H1 (cell line): ENCODE data around the gene ZNF281. TPM values are rescaled to one million over a fixed set of nuclear protein-coding genes. Genes with fewer than 3 reads are reported as not detected.
A peak's percentile ranks its signal among the peaks of the same experiment; 100 is the strongest.

Source experiments
- CTCF ChIA-PET: fragments of 300-600 bp; sonication (Branson Sonifier 250); formaldehyde crosslinking; loops from one replicate; lab custom pipeline; 2021; ENCODE audit not compliant: partially characterized antibody; lab: Charles Lee
- POLR2A ChIA-PET: fragments of 300-600 bp; sonication (Branson Sonifier 250); formaldehyde crosslinking; loops from one replicate; lab custom pipeline; 2021; ENCODE audit warnings: inconsistent platforms; ENCODE audit not compliant: partially characterized antibody; lab: Charles Lee
- DNase-seq, 2 experiments: peaks; one replicate each; pipeline versions ENCODE4 v3.0.0 to v3.0.0-alpha.2; 2010 to 2022; ENCODE audit warnings: low spot score in 2 of 2, low read depth in 1 of 2, mixed read lengths in 1 of 2
- FAIRE-seq: peaks from 2 replicates; lab custom pipeline; 2011; peaks lifted over from hg19 to GRCh38; lab: Jason Lieb, UNC
- H2AFZ ChIP-seq: 2 replicates; pipeline ENCODE4 v1.8.1; 2012; ENCODE audit warnings: low read length, inconsistent platforms
- H2AK5ac ChIP-seq: 2 replicates; pipeline ENCODE4 v1.6.1; 2013; ENCODE audit warnings: low read depth, low read length
- H2BK120ac ChIP-seq: replicated peaks from 2 replicates; pipeline ENCODE3; 2013; ENCODE audit warnings: low read depth, low read length, inconsistent platforms
- H2BK12ac ChIP-seq: 2 replicates; pipeline ENCODE4 v1.6.1; 2013; ENCODE audit warnings: low read depth, low read length
- H2BK15ac ChIP-seq: 2 replicates; pipeline ENCODE4 v1.6.1; 2013; ENCODE audit warnings: low read length
- H2BK20ac ChIP-seq: 2 replicates; pipeline ENCODE4 v1.6.1; 2013; ENCODE audit warnings: low read length
- H2BK5ac ChIP-seq: 2 replicates; pipeline ENCODE4 v1.6.1; 2013; ENCODE audit warnings: low read depth, low read length
- H3K14ac ChIP-seq: 2 replicates; pipeline ENCODE4 v1.6.1; 2013; ENCODE audit warnings: inconsistent platforms; ENCODE audit not compliant: insufficient read length
- H3K18ac ChIP-seq: 2 replicates; pipeline ENCODE4 v1.6.1; 2013; ENCODE audit warnings: low read length; ENCODE audit errors: extremely low read depth
- H3K23ac ChIP-seq: 2 replicates; pipeline ENCODE4 v1.6.1; 2013; ENCODE audit warnings: inconsistent platforms; ENCODE audit not compliant: insufficient read length
- H3K23me2 ChIP-seq: 2 replicates; pipeline ENCODE4 v1.6.1; 2013; ENCODE audit warnings: low read depth, low read length
- H3K27ac ChIP-seq: 2 replicates; pipeline ENCODE4 v1.6.1; 2011; ENCODE audit warnings: low read depth, low read length, inconsistent platforms
- H3K27me3 ChIP-seq, 4 experiments: replicated peaks in 1 of 4; 1 replicate in 1 of 4; 2 replicates in 3 of 4; pipeline versions ENCODE4 v1.6.1 to v1.8.1; 2011 to 2013; ENCODE audit warnings: low read length in 3 of 4, mild to moderate bottlenecking in 3 of 4, inconsistent platforms in 2 of 4, mixed read lengths in 2 of 4, moderate library complexity in 1 of 4; ENCODE audit not compliant: control insufficient read depth in 3 of 4, insufficient read depth in 3 of 4; ENCODE audit errors: extremely low read depth in 1 of 4
- H3K36me3 ChIP-seq, 4 experiments: 2 replicates each; pipeline versions ENCODE4 v1.6.1 to v1.8.1; 2011 to 2013; ENCODE audit warnings: mild to moderate bottlenecking in 4 of 4, low read length in 3 of 4, moderate library complexity in 2 of 4, control low read depth in 1 of 4, inconsistent platforms in 1 of 4; ENCODE audit not compliant: insufficient read depth in 4 of 4, control insufficient read depth in 2 of 4
- H3K4ac ChIP-seq: replicated peaks from 2 replicates; pipeline ENCODE3; 2013; ENCODE audit warnings: low read length, low read depth, mixed read lengths, inconsistent platforms; ENCODE audit not compliant: insufficient read length
- H3K4me1 ChIP-seq, 4 experiments: replicated peaks in 1 of 4; 1 replicate in 1 of 4; 2 replicates in 3 of 4; pipeline versions ENCODE4 v1.6.1 to v1.8.1; 2011 to 2013; ENCODE audit warnings: low read length in 3 of 4, inconsistent platforms in 2 of 4, mixed read lengths in 1 of 4; ENCODE audit not compliant: insufficient read depth in 4 of 4, control insufficient read depth in 3 of 4
- H3K4me2 ChIP-seq, 2 experiments: 2 replicates each; pipeline versions ENCODE4 v1.6.1 to v1.8.1; 2011 to 2013; ENCODE audit warnings: low read depth in 2 of 2, low read length in 2 of 2, control low read depth in 1 of 2, inconsistent platforms in 1 of 2, mild to moderate bottlenecking in 1 of 2; ENCODE audit not compliant: insufficient read depth in 1 of 2
- H3K4me3 ChIP-seq, 4 experiments: fragments of 200-600, 300-600 bp in 1 of 4; sonication (generic), shearing (Covaris generic), sonication (Bioruptor Twin) in 1 of 4; 2 replicates each; pipeline versions ENCODE4 v1.5.1 to v1.8.1; 2011 to 2016; ENCODE audit warnings: low read length in 4 of 4, low read depth in 3 of 4, control low read depth in 2 of 4, inconsistent platforms in 2 of 4, mild to moderate bottlenecking in 2 of 4, mixed read lengths in 1 of 4, moderate library complexity in 1 of 4; ENCODE audit not compliant: insufficient read depth in 2 of 4; ENCODE audit errors: extremely low read depth in 1 of 4
- H3K56ac ChIP-seq: replicated peaks from 2 replicates; pipeline ENCODE3; 2013; ENCODE audit warnings: low read depth, mild to moderate bottlenecking, mixed read lengths, low read length, inconsistent platforms; ENCODE audit not compliant: insufficient read length
- H3K79me1 ChIP-seq: 2 replicates; pipeline ENCODE4 v1.6.1; 2013; ENCODE audit warnings: low read depth, low read length, control low read depth
- H3K79me2 ChIP-seq, 2 experiments: 2 replicates each; pipeline versions ENCODE4 v1.6.1 to v1.8.1; 2012 to 2013; ENCODE audit warnings: low read length in 2 of 2, mild to moderate bottlenecking in 2 of 2, inconsistent platforms in 1 of 2; ENCODE audit not compliant: insufficient read depth in 2 of 2, control insufficient read depth in 1 of 2
- H3K9ac ChIP-seq, 4 experiments: replicated peaks in 1 of 4; 1 replicate in 1 of 4; 2 replicates in 3 of 4; pipeline versions ENCODE4 v1.6.1 to v1.8.1; 2011 to 2013; ENCODE audit warnings: low read depth in 3 of 4, low read length in 3 of 4, control low read depth in 2 of 4, mild to moderate bottlenecking in 2 of 4, moderate library complexity in 2 of 4, inconsistent platforms in 1 of 4; ENCODE audit errors: extremely low read depth in 1 of 4
- H3K9me3 ChIP-seq, 2 experiments: 2 replicates each; pipeline versions ENCODE4 v1.6.1 to v1.8.1; 2012 to 2013; ENCODE audit warnings: mild to moderate bottlenecking in 2 of 2, moderate library complexity in 2 of 2, control low read depth in 1 of 2, inconsistent platforms in 1 of 2, low read depth in 1 of 2, low read length in 1 of 2, mixed read lengths in 1 of 2; ENCODE audit not compliant: insufficient read depth in 2 of 2
- H4K20me1 ChIP-seq, 2 experiments: replicated peaks in 1 of 2; 2 replicates each; pipeline versions ENCODE3 to v1.8.1; 2011 to 2013; ENCODE audit warnings: inconsistent platforms in 2 of 2, low read length in 2 of 2, mild to moderate bottlenecking in 1 of 2; ENCODE audit not compliant: insufficient read depth in 2 of 2, control insufficient read depth in 1 of 2
- H4K5ac ChIP-seq: 2 replicates; pipeline ENCODE4 v1.6.1; 2013; ENCODE audit warnings: low read length, low read depth, mixed read lengths, inconsistent platforms; ENCODE audit not compliant: insufficient read length
- H4K8ac ChIP-seq: 2 replicates; pipeline ENCODE4 v1.8.0; 2013; ENCODE audit warnings: mild to moderate bottlenecking, moderate library complexity, low read length, inconsistent platforms; ENCODE audit not compliant: insufficient read depth; ENCODE audit errors: extremely low read depth
- H4K91ac ChIP-seq: replicated peaks from 2 replicates; pipeline ENCODE3; 2013; ENCODE audit warnings: low read length, mixed read lengths, inconsistent platforms; ENCODE audit not compliant: insufficient read length
- CEBPB ChIP-seq: IDR thresholded peaks from 2 replicates; pipeline ENCODE4 v1.6.1; 2012; ENCODE audit warnings: low read depth, low read length
- HDAC2 ChIP-seq, 2 experiments: fragments of 300-600 bp in 1 of 2; sonication (generic) in 1 of 2; IDR thresholded peaks; 2 replicates each; pipeline ENCODE4 v1.6.1; 2011 to 2012; ENCODE audit warnings: low read depth in 2 of 2, low read length in 2 of 2, mild to moderate bottlenecking in 2 of 2, moderate library complexity in 2 of 2, borderline replicate concordance in 1 of 2, inconsistent platforms in 1 of 2
- NANOG ChIP-seq: IDR thresholded peaks from 2 replicates; pipeline ENCODE4 v1.6.1; 2011; ENCODE audit warnings: low read length, low read depth, mild to moderate bottlenecking, inconsistent platforms; ENCODE audit not compliant: insufficient read depth, poor library complexity, severe bottlenecking
- RFX5 ChIP-seq: IDR thresholded peaks from 2 replicates; pipeline ENCODE4 v1.6.1; 2011; ENCODE audit warnings: low read depth, low read length, improper control_type of control experiment, borderline replicate concordance
- SAP30 ChIP-seq: fragments of 300-600 bp; sonication (generic); IDR thresholded peaks from 2 replicates; pipeline ENCODE4 v1.7.1; 2012; ENCODE audit warnings: low read length, moderate library complexity, mild to moderate bottlenecking, inconsistent platforms; ENCODE audit not compliant: insufficient read depth, insufficient replicate concordance
- SIN3A ChIP-seq, 2 experiments: IDR thresholded peaks in 1 of 2; conservative IDR thresholded peaks in 1 of 2; 2 replicates each; pipeline ENCODE4 v1.6.1; 2011 to 2012; ENCODE audit warnings: low read length in 2 of 2, improper control_type of control experiment in 1 of 2, low read depth in 1 of 2, mild to moderate bottlenecking in 1 of 2
- SP1 ChIP-seq: IDR thresholded peaks from 2 replicates; pipeline ENCODE4 v1.6.1; 2011; ENCODE audit warnings: low read depth, low read length
- SP4 ChIP-seq: IDR thresholded peaks from 2 replicates; pipeline ENCODE4 v1.6.1; 2012; ENCODE audit warnings: low read length, inconsistent platforms
- TBP ChIP-seq: IDR thresholded peaks from 2 replicates; pipeline ENCODE4 v1.6.1; 2011; ENCODE audit warnings: low read depth, low read length, improper control_type of control experiment
- TEAD4 ChIP-seq: IDR thresholded peaks from 2 replicates; pipeline ENCODE4 v1.6.1; 2012; ENCODE audit warnings: low read depth, low read length, inconsistent platforms, mixed read lengths
- WGBS, 2 experiments: shearing (Covaris generic) in 1 of 2; methylation state at CpG; one replicate each; pipeline versions ENCODE4 v1.1.6 to v1.1.7; 2013 to 2015; ENCODE audit warnings: low lambda C conversion rate in 2 of 2, mixed read lengths in 2 of 2, inconsistent platforms in 1 of 2, low coverage in 1 of 2, missing lambda C conversion rate in 1 of 2; ENCODE audit not compliant: insufficient replicate concordance in 2 of 2, insufficient coverage in 1 of 2, insufficient read length in 1 of 2; ENCODE audit errors: extremely low coverage in 1 of 2, missing lambda C conversion rate in 1 of 2; 5-methylcytosine and 5-hydroxymethylcytosine counted together
- polyA plus RNA-seq, 7 experiments: library from polyadenylated mRNA; depleted of rRNA in 3 of 7; stranded (reverse) in 5 of 7; unstranded in 2 of 7; fragments of >200 nt in 5 of 7; fragments of 200-250 nt in 2 of 7; gene quantifications; 1 replicate in 5 of 7; 2 replicates in 1 of 7; 4 replicates in 1 of 7; pipeline versions ENCODE4 v1.2.1 to v1.2.3, GENCODE V29; 2011 to 2013; ENCODE audit warnings: missing spikeins in 2 of 7, mixed read lengths in 2 of 7
- total RNA-seq: library from RNA; stranded (reverse); fragmentation: NEBNext Ultra II Directional; extraction: Animal tissue kit (Norgen Biotek cat#: 25700); gene quantifications from 2 replicates; pipeline ENCODE4 v1.2.1, GENCODE V29; 2021

Gene ZNF281
- total and polyA plus RNA-seq, 2 of the 8 experiments (the other 6 are each of a cell fraction or from before 2014, with no cell fraction given), result 19.5 to 61.4 TPM

DNA sequence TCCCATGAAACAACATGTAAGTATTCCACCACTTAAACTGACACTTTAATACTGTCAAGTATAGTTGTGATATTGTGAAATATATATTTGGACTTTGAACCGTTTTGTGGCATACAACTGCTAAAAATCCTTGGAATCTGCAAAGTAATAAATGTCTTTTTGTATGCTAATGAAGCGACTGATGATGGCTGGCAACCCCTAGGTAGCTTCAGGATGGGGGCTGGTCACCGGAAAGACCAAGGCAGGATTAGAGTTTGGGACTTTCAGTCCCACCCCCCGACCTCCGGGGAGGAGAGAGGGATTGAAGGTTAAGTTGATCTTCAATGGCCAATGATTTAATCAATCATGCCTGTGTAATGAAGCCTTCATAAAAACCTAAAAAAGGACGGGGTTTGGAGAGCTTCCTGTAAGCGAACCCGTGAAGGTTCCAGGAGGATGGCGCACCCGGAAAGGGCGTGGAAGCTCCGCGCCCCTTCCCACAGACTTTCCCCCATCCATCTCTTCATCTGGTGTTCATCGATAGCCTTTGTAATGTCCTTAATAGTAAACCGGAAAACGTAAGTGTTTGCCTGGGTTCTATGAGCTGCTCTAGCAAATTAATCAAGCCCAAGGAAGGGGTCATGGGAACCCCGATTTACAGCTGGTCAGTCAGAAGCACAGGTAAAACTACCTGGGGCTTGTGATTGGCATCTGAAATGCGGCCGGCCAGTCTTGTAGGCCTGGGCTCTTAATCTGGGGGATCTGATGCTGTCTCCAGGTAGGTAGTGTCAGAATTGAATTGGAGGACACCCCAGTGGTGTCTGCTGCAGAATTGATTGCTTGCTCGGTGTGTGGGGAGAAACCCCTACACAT is 1.8 kb upstream of the ZNF281 start:
- Histone ChIP-seq H3K56ac (no peak overlapping the region), H2BK5ac (peak overlapping the region; percentile 94), H3K79me1 (no peaks in the 10 kb centered on the region), H3K27me3 (no peaks in the 10 kb centered on the region), H3K79me2 (peaks cover 33 to 80% of the 10 kb centered on the region in 2 experiments), H3K9ac (peak overlapping the region in 3 of 4 experiments; percentile 49 to 90 (median 67); a peak in 6 of 7 replicates), H4K5ac (peak overlapping the region; percentile 63), H2BK15ac (no peak overlapping the region), H4K8ac (no peak overlapping the region), H3K18ac (peak overlapping the region; percentile 41), H3K4me1 (peaks cover 2 to 11% (median 8%) of the 10 kb centered on the region in 4 experiments; a peak in 6 of 7 replicates), H4K91ac (no peak overlapping the region), H3K4me3 (peak overlapping the region; percentile 75 to 90 (median 79)), H2BK20ac (peak overlapping the region; percentile 53; the same call in 1 of the 2 replicates), H3K4me2 (peak overlapping the region; percentile 83 to 90), H2AFZ (peak overlapping the region; percentile 53; the same call in 1 of the 2 replicates), H3K23ac (no peak overlapping the region), H3K4ac (no peak overlapping the region), H3K9me3 (no peaks in the 10 kb centered on the region), H2BK120ac (peak overlapping the region; percentile 52), H4K20me1 (peaks cover 11 to 23% of the 10 kb centered on the region in 2 experiments), H2BK12ac (peak overlapping the region; percentile 20; the same call in 1 of the 2 replicates), H3K27ac (peak overlapping the region; percentile 81), H3K36me3 (peaks cover 8 to 26% (median 20%) of the 10 kb centered on the region in 4 experiments), H3K23me2 (peaks cover 15% of the 10 kb centered on the region), H3K14ac (no peak overlapping the region), H2AK5ac (no peak overlapping the region)
- DNase-seq (peak; percentile 80 to 82), FAIRE-seq (peak; percentile 94)
- ChIA-PET CTCF (interaction anchor here (0.5 to 2.6 kb wide), 12 partner anchors 9 to 1170 kb away, joined by 3 to 11 read pairs (median 4); no protein-coding TSS in a partner anchor), POLR2A (interaction anchor here (0.7 to 4.8 kb wide), 21 partner anchors 9 to 327 kb away, joined by 3 to 51 read pairs (median 4); partner anchors contain the start of gene CAMSAP2)
- WGBS, 2 experiments, result 0% methylated on average over 20 of the region's 20 CpGs; no CpG with 5 or more reads in 1 of the 2 experiments
- TF ChIP-seq SP4 (no peak), SP1 (peak; percentile 86), SAP30 (no peak), RFX5 (no peak), SIN3A (conservative IDR thresholded peaks at IDR 0.05 in 1 of 2, IDR thresholded peaks at IDR 0.05 in 1 of 2; ENCODE audit: low read depth in 1 of 2, low read length in 2 of 2) (peak; percentile 66 to 76; a peak in 2 of 4 replicates), NANOG (peak; percentile 53), HDAC2 (IDR thresholded peaks at IDR 0.05; ENCODE audit: borderline replicate concordance in 1 of 2, low read depth in 2 of 2, low read length in 2 of 2) (peak; percentile 33 to 75; a peak in 1 of 4 replicates), TBP (peak; percentile 42; the same call in 1 of the 2 replicates), TEAD4 (peak; percentile 85), CEBPB (peak; percentile 37; the same call in 1 of the 2 replicates)
